HK-2 (cell line): ENCODE measurements around the gene IL17RA.

Experiments
- DNase-seq: peaks from one replicate; pipeline ENCODE4 v3.0.0-alpha.2; 2018; ENCODE audit not compliant: unreplicated experiment

The IL17RA gene

GRCh38 chr22:17083255-17083654 lies 1.5 kb upstream of the IL17RA start:
- no peak for DNase-seq

- no peak for DNase-seq
Observed at GRCh38 chr22:17083811-17084441, 874 bp upstream of the IL17RA start.

DNA sequence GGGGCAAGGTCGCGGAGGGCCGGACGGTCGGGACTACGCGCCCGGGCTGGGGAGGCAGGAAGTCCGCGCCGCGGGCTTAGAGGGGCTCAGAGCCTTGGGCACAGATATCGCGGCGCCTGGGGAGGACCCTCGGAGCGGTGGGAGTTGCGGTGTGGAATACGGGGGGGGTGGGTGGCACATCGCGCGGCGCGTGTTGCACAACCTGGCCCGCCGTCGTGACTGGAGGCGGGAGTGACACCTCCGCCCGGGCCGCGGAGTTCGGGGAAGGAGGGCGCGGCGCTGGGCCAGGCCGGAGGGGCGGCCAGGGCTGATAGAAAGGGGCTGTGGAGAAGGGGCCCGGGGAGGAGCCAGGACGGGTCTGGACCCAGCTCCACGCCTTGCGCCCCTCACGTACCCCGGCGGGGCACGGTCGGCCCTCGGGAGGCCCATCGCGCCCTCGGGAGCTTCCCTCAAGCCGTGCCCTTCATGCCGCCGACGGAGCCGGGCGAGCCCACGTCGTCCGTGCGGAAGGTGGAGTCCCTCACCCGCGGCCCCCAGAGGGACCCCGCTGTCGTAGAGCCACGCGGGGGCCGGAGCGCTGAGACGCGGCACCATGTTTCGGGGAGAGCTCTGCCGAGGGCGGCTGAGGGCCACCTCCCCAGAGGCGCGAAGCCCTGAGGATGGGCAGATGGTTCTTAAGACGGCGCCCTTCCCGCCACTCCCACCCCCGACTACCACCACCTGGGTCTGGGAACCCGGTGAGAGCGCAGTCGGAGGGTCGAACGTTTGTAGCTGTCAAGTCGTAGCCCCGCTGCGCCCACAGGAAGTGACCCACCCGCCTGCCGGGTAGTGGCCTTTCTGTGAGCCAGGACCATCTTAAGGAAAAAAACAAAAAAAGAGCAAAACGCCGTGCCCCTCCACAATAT lies 729 bp downstream of the IL17RA start:
- no peak for DNase-seq

DNA sequence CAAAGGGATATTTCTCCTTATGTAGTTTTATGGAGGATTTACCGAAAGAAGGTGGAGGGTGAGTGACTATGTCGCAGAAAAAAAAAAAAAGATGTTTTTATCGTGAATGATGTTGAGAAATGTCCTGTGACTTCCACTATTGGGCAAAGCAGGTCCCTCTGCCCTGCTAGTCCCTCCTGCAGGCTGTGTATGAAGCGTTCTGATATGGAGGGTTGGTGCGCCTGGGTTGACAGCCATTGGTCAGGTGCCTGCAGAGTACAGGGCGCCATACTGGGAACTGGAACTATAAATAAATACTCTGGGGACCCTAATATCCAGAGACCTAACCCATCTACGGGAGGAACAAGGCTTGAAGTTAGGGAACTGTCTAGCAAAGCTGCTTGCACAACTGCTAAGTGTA lies 1.5 kb downstream of the IL17RA start:
- no peak for DNase-seq

DNA sequence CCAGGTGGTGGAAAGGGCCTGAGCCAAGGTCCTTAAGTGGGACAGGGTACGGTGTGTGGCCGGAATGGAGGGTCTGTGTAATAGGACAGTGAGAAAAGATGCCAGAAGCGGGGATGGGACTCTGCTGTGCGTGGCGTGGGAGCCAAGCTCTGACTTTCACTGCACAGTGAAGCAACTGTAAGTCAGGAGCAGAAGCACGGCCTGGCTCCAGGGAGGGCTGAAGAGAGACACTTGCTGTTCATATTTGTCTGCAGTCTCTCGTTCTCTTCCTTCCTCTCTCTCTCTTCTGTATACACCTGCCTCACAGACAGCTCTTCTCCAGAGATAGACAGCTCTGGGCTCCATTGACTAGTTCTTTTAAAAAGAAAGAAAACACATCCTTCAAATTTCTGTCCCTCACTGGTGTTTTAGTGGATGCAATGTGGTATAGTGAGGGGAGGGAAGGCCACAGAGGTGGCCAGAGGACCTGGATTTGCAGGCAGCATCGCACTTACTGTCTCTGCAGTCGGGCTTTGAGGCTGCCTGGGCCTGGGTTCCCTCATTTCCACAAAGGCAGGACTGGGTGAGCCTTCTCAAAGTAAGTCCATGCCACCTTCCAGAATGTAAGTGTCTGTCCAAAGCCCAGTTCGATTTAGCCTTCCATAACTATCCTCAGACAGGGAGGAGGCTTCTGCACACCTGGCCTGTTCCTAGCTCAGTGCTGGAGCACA lies 2.1 kb downstream of the IL17RA start:
- DNase-seq, result no peak

GRCh38 chr22:17087498-17088131 lies 2.8 kb downstream of the IL17RA start:
- no peak for DNase-seq

GRCh38 chr22:17090550-17090949 lies 5.8 kb downstream of the IL17RA start:
- no peak for DNase-seq

DNA sequence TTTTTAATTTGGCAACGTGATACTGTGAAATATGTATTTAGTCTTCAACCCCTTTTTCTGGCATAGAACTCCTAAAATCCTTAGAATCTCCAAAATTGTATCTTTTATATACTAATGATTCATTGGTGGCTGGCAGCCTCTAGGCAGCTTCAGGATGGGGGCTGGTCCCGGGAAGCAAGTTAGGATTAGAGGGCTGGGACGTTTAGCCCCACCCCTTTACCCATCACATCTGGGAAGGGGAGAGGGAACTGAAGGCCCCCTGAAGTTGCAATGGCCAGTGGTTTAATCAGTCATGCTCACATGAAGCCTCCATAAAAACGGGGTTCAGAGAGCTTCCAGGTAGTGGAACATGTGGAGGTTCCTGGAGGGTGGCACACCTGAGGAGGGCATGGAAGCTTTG lies 7.1 kb downstream of the IL17RA start:
- DNase-seq, result no peak

DNA sequence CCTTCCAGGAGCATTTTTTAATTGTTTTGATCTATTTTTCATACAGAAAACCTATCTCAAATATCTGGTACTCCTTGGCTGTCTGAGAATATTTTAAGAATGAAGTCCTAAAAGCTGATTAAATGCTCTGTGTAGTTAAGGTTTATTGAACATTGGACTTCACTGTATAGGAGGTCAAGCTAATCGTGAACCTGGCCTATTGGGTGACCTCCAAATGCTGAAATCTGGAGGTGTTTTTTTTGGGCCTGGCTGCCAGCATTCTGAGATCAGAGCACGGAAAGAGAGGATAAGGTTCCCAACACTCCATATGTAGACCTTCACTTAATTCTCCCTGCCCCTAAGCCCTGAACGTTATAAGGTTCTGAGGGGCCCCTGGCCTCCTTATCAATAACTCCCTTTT lies 8.3 kb downstream of the IL17RA start:
- DNase-seq, result no peak

DNA sequence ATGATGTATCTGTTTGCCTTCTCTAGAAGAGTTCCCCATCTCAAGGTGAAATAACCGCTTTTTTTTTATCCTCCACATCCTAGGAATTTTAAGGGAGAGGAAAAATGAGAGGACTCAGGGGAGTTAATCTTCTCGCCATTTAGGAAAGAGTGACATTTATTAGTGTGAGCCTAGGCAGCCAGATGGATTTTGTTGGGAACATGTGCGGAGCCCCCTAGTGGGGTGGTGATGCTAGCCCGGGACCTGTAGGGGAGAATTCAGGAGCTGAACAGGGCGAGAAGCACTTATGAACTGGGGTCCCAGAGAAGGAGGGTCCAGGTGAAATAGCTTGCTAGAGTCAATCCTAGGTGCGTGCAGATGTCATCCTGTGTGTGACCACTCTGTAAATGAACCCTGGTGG lies 10.7 kb downstream of the IL17RA start:
- no peak for DNase-seq

DNA sequence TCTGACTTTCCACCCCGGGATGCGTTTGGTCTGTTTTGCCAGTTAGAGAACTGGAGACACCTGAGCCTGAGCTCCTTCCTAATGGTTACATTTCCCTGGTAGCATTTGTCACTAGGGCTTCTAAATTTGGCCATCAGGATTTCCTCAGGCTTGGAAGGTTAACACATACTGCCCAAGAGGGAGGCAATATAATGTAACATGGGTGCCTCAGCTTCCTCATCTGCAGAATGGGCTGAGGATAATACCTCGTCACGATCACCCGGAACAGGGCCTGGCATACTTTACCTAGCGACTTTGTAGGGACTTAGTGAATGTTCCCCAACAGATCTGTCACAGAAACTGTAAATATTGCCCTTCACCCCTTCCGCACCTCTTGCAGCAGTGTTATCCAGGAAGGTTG lies 11.3 kb downstream of the IL17RA start:
- no peak for DNase-seq

DNA sequence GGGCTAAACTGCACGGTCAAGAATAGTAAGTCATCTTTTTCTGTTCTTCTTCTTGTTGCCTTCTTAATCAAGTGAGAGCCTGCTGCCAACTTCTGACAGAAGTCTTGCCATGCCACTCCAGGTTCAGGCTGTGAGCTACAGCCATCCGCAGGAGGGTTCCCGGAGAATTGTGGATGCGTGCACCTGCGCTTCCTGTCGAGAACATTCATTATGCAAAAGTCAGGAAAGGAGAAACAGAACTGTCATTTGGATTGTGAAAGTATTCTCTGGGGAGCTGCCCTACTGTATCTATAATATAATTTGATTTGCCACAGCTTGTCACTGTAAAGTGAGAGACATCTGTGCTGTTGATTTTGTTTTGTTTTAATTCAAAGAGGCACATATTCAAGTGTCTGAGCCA lies 12.3 kb downstream of the IL17RA start:
- no peak for DNase-seq

GRCh38 chr22:17097701-17098100 lies 12.9 kb downstream of the IL17RA start:
- no peak for DNase-seq

DNA sequence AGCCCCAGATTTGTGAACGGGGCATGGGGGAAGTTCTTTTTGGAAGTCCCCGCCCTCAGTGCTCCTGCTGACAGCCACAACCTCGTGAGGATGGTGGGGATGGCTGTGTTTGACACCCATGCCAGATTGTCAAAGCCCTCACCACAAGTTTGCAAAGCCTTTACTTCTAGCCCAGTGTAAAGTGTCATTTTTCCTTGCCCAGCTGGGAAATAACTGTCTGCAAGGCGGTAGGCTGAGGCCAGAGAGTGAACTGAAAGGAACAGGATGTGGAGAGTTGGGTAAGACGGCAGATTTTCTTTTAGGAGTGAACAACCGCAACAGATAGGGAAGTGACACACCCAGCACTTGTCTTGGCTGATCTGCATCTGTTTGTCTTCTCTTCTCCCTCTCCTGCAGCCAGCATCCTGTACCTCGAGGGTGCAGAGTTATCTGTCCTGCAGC lies 13.6 kb downstream of the IL17RA start:
- DNase-seq, result no peak

DNA sequence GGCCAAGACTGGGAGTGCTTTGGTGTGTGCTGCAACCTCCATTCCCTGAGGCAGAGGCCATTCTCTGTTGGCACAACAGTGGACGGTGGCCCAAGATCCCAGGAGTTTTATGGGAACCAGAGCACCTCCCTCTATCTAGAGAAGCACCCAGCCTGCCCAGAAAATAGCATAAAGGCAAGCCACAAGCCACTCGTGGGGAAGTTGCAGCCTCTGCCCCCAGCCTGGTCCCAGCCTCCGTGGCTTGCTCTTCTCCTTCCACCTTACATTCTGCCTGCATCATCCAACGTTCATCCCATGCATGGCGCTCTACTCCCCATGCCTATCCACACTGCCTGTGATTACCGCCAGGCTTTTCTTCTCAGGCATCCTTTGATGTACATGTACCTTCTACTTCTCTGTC lies 15.8 kb downstream of the IL17RA start:
- DNase-seq, result no peak

DNA sequence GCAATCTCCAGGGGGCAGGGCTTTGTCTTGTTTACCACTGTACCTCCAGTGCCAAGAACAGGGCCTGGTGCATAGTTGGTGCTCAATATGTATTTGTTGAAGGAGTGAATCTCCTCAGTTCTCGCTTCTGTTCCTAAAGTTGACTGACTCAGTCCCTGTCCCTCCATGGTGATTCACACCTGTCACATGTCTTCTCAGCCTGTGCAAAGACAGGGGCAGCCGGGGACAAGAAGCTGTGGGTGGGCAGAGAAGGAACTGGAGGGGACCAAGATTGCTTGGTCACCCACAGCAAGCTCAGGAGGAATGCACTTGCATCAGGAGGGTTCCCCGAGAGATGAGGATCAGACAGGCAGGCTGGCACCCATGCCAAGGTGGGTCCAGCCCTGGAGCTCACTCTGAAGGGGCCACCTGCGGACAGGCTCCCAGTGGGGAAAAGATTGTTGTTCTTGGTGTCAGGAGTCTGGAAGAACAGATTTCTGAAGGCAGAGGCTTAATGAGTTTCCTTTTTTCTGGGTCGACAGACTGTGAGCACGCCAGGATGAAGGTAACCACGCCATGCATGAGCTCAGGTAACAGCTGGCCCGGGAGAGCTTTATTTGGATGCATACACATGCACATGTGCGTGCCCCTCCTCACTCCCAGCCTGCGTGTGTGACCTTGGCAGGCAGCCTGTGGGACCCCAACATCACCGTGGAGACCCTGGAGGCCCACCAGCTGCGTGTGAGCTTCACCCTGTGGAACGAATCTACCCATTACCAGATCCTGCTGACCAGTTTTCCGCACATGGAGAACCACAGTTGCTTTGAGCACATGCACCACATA lies 16.9 kb downstream of the IL17RA start:
- no peak for DNase-seq

DNA sequence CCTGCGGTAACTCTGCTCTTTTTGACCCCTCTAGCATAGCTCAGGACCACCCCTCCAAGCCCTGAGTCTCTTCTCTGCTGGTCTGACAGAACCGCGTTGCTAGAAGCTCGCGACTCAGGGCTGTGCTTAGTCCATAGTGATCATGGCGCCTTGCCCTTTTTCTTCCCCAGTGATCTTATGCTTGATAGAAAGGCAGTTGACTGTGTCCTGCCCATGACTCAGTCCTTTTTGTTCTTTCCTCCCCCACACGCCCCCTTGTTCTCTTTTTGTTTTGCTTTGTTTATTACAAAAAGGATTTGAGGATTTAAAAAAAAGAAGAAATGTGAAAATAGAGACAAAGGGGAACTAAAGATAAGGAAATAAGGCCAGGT lies 17.5 kb downstream of the IL17RA start:
- no peak for DNase-seq

GRCh38 chr22:17103351-17103750 lies 18.6 kb downstream of the IL17RA start:
- no peak for DNase-seq

- no peak for DNase-seq
Observed at GRCh38 chr22:17104336-17104935, 19.6 kb downstream of the IL17RA start.

DNA sequence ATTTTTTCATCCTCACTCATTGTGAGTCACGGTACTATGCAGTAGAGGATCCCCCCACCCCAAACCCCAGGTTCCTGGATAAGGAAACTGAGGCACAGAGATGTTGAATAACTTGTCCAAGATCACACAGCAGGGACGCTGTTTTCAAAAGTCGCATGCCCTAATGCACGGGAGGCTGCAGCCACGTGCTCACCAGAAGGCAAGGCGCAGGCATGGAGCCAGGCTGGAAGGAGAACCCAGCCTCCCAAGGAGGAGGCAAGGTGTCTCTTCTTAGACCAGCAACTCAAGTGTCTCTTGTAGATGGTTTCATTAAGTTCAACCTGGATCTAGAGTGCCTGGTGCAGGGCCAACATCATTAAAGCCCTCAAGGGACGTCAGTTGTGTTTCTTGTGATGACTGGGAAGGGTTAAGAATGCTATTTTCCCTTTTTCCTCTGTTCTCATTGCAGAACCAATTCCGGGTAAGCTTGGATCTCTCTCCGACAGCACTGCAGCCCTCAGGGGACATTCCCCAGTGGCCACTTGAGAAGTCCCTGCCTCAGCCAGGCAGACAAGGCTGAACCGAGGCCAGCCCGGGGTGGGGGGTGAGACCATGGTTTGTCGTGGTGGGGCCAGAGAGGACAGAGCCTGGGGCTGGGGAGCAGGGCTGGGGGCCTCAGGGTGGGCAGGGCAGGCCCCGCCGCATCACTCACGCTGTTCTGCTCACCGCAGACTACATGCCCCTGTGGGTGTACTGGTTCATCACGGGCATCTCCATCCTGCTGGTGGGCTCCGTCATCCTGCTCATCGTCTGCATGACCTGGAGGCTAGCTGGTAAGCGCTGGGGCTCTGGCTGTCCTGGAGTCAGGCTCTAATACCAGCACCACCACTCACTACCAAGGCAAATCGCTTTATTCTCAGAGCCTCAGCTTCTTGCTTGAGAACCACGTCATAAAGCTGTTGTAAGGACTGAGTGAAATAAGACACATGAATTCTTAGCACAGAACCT lies 20.6 kb downstream of the IL17RA start:
- no peak for DNase-seq
